ENCODE measurements around the gene ACAD9.
"Not testable (repeated sequence)": the region's sequence is repeated elsewhere in the genome, so short reads cannot be mapped to it uniquely, and the experiment has no call there.

Gene ACAD9

DNA sequence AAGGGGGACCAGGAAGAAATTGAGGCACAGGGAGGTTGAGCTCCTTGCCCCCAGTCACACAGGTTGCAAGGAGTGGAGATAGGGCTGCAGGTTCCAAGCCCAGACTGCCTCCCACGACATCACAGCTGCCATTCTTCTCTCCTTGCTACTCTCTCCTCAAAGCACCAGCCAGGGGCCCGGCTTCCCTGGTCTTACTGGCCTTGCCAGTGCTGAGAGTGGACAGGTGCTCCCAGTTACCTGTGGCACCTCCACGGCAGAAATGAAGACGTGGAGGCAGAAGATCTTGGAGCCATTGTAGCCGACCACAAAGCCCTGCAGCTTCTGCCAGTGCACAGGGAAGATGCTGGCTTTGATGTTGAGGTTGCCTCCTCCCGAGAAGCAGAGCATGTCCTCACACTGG is 17.9 kb upstream of the ACAD9 start:
- no peak for DNase-seq (ENCODE audit: low read depth in 3 of 3)

DNA sequence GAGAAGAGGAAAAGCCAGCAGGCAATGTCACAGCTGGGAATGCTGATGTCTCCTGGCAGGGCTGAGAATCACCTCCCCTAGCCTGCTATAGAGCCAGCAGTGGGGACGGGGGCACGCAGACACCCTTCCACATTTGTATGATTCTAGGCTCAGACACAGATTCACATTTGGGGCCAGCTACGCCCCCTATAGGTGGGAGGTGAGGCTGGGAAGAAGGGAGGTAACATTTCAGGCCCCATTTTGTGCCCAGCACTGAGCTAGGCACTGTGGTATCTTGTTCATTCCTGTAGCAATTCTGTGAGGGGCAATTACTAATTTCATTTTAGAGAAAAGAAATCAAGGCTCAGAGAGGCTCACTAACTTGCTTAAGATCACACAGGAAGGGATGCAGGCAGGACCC is 15.9 kb upstream of the ACAD9 start:
- no peak for DNase-seq (ENCODE audit: low read depth in 3 of 3)

DNA sequence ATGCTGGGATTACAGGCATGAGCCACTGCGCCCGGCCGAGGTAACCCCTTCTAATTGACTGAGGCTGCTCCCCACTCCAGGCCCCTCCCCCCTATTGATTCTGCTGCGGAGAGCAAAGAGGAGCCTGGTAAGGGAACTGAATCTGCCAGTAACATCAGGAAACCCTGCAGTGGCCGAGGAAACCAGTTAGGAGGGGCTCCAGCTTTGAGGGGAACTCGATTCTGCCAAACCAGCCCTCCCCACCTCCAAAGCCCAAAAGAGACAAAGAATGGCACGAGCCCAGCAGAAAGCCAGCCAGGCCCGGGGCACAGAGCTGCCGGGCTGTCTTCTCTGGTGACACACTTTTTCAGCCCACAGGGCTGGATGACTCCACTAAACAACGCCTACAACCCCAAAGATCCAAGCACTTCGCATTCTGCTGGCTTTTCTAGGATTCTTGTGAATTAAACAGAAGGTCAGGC is 15.0 kb upstream of the ACAD9 start:
- DNase-seq (ENCODE audit: low read depth in 3 of 3): no peak

DNA sequence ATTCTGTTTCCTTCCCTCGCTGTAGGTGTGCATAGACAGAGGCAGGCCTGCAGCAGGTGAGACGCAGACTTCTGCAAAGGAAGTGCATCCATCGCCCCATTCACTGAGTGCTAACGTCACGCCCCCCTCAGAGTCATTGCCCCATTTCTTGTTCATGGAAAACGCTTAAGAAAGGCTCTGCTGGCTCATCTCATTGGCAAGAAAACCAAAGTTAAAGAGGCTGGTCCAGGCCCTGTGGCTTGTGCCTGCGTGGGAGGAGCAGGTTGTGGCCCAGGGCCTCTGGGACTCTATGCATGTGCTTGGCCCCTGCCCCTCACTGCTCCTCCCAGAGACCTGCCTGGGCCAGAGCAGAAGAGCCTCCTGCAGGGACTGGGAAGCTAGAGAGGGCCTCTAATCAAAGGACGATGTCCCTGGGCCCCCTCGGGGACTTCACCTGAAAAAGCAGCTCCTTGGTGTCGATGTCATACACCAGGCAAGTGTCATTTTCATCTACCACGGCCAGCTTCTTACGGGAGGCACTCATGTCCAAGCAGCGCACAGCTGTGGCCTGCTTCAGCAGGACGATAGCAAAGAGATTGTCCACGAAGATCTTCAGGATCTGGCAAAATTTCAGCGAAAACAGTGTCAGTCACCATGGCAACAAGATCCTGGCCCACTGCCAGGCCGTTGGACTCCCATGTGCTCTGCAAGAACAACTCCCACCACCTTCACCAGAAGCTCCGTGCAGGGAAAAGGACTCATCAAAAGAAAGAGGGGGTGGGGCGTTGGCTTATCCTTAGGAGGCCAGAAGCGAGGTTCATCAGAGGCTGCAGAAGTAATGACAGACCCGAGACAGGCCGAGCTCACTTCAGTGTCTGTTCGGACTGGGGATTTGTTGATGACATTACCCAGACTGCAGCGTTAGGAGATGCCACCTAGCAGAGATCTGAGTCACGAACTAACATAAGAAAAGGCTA is 14.3 kb upstream of the ACAD9 start:
- DNase-seq (ENCODE audit: low read depth in 3 of 3): not testable (repeated sequence)

DNA sequence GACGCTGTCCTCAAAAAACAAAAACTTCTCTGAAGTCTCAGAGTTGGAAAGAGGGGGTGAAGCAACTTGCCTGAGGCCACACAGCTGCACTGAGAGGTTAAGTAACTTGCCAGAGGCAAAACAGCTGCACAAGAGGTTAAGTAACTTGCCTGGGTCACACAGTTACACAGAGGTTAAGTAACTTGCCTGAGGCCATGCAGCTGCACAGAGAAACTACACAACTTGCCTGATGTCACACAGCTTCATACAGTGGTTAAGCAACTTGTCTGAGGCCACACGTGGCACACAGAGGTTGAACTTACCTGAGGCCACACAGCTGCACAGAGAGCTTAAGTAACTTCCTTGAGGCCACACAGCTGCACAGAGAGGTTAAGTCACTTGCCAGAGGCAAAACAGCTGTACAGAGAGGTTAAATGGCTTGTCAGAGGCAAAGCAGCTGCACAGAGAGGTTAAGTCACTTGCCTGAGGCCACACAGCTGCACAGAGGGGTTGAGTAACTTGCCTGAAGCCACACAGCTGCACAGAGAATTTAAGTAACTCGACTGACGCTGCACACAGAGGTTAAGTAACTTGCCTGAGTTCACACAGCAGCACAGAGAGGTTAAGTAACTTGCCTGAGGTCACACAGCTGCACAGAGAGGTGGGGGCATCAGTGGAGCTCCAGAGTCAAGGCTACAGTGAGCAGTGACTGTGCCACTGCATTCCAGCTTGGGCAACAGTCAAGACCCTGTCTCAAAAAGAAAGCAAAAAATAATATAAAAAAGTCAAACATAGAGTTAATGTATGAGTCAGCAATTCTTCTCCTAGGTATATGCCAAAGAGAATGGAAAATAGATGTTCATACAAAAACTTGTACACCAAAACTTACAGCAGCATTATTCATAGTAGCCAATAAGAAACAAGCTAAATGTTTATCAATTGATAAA is 12.0 kb upstream of the ACAD9 start:
- no peak for DNase-seq (ENCODE audit: low read depth in 3 of 3)

DNA sequence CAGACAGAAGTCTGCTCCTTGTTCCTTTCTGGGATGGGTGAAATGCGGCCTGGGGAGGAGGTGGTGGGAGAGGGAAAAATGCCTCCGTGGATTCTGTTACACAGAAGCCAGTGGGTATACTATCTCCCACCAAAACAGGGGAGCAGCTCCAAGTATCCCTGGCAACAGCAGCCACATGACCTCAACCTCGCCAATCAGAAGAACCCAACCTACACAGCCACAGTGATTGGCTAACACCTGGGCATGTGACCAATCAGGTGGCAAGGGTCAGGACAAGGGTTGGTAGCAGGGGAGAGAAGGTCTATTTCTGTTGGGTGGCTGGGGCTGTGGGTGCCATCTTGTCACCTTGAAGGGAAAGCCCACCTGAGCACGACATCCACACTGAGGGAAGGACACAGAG is 9.1 kb upstream of the ACAD9 start:
- DNase-seq (ENCODE audit: low read depth in 3 of 3): no peak

DNA sequence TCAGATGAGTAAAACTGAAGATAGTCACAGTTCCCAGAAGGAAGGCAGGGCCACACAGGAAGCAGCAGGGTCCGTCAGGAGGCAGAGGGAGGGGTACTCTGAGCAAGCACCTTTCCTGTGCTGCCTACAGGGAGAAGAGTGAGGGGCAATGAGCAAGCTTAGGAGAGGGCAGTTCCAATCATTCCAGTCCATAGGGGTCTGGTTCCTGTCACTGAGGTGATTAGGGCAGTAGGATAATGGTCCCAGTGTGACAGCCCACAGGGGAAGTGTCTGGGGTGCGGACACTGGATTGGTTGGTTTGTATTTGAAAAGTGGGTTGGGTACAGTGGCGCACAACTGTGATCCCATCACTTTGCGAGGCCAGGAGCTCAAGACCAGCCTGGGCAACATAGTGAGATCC is 7.1 kb upstream of the ACAD9 start:
- DNase-seq (ENCODE audit: low read depth in 3 of 3): no peak

DNA sequence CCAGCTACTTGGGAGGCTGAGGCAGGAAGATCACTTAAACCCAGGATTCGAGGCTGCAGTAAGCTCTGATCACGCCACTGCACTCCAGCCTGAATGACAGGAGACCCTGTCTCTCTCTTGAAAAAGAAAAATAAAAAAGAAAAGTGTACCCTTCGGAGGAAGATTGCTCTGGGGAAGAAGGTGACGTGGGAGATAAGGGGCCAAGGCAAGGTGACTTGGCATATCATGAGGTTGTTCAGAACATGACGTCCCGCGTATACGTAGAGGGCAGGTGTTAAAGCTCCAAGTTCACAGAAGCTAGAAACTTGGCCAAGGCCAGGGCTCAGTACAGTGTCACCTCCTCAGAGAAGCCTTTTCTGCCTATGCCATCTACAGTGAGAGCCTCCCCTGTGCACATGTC is 6.7 kb upstream of the ACAD9 start:
- DNase-seq (ENCODE audit: low read depth in 3 of 3): no peak

DNA sequence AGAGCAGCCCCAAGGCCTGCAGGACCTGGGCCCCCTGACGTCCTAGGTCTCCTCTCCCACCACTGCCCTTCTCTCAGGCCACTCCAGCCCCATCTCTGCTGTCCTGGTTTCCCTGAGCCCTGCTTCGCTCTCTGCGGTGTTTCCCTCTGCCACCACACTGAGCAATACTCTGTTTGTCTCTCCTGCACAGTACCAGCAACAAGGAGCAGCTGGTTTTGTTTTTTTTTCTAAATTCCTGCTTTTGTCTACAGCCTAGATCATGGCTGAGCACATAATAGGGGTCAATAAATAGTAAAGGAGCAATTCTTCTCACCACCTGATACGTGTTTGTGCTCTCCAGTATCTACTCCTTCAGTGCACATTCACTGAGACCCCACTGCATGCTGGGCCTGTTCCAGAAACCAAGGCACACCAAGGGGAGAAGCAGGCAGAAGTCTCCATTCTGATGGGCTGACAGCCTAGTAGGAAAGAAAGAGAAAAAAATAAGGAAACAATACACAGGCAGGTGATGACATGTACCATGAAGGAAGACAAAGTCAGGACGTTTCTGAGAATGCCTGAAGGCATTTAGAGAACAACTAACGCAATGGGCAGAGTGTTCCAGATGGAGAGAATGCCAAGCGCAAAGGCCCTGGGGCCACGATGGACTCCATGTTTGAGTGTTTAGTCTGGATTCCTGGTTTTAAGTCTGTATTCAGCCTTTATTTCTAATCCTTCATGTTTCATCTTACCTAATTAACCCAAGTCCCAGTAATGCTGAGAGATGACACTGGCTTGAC is 6.0 kb upstream of the ACAD9 start:
- no peak for DNase-seq (ENCODE audit: low read depth in 3 of 3)

DNA sequence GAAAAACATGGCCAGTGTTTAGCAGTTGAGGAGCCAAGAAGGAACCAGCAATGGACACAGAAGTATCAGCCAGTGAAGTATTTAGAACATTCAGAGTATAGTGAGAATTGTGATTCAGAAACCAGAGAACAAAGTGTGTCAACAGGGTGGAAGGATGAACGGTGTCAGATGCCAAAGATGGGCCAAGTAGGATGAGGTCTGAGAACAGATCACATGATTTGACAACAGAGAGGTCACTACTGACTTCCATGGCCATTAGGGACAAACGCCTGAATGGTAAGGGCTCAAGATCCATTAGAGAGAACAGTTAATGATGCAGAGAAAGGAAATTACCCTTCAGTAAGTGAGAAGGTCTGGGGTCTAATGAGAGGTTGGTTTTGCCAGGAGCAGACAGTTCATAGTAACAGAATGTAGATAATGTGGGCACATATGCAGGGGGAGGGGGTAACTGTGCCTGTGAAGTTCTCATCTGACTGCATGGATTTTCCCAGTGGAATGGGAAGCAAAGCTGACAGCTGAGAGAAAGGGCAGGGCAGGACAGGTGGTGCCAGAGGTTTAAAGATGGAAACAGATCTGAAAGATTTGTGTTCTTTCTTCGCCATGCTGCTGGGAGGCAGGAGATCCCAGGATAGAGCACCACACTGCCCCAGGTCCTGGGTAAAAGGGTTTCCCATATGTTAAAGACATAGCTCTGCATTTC is 4.8 kb upstream of the ACAD9 start:
- no peak for DNase-seq (ENCODE audit: low read depth in 3 of 3)

DNA sequence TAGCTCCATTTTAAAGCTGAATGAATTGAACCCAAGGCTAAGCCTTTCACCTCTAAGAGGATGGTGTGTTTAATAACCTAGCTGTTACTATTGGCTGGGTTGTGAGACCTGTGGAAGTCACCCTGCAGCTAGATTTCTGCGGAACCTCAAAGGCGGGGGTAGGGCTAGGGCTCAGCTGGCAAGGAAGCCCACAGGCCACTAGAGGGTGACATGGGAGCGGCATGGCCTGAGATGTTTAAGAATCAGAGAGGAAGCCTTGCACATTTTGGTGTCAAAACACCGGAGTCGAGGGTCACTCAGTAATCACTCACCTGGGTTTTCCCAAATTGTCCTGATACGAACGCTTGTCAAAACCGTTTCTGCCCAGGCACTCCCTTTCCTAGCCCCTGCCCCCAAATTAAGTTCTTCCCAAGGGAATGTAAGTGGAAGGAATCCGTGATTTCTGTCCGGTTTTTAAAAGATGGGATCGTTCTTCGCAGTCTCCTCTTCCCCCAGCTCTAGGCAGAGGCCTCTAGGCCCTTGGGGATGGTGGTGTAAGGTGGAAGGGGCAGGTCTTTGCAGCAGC is 3.8 kb upstream of the ACAD9 start:
- DNase-seq (ENCODE audit: low read depth in 3 of 3): peak; percentile 45 to 59 (median 57)

DNA sequence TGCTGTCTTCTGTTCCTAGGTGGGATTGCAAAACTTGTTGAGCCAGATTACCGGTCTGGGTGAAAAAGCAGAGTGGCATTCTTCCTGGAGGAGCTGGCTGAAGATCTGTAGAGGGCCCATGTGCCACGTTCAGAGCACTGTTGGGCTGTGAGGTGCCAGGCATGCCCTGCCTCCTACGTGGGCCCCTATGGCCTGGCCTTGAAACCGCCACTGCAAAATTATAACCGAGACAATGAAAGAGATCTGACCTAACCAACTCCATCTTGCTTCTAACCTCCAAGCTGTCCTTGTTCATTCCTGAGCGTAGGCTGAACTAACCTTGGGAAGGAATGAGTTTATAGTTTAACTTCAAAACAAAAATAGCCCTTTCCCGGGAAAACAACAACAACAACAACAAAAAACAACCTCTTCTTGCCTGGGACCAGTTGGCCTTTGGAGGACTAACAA is 1.4 kb upstream of the ACAD9 start:
- no peak for DNase-seq (ENCODE audit: low read depth in 3 of 3)

DNA sequence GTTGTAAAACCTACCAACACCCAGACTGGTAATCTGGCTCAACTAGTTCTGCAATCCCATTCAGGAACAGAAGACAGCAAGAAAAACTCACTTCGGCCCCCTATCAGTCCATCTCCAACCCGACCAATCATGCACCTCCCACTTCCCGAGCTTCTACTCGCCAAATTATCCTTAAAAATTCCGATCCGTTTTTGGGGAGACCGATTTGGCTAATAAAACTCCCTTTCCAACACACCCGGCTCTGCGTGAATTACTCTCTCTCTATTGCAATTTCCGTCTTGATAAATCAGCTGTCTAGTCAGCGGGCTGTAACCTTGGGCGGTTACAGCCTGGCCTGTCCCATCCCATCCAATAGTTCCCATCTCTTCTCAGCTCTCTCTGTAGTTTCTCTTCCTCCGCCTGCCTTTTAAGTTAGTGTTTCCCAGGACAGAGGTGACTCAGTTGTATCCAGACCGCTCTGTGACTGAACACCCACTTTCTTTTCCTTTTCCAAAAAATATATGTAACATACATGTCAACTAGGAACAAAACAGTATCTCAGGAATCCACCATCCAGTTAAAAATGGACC is 780 bp upstream of the ACAD9 start:
- DNase-seq (ENCODE audit: low read depth in 3 of 3): peak in 1 of 3 donors; percentile 15

DNA sequence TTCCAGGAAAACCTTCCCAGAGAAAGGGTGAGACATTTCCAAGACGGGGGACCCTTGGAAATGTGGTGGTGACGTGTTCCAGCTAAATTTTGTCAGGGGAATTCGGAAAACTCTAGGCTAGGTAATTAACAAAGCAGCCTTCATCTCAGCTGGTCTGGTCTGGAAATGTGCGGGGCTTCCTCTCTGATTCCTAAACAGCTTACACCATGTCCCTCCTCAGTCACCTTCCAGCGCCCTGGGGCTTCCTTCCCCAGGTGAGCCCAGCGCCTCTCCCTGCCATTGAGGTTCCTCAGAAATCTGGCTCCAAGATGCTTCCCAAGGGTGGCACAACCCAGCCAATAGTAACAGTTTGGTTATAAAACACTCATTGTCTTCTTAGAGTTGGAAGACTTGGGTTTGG is 571 bp downstream of the ACAD9 start:
- no peak for DNase-seq (ENCODE audit: low read depth in 3 of 3)

DNA sequence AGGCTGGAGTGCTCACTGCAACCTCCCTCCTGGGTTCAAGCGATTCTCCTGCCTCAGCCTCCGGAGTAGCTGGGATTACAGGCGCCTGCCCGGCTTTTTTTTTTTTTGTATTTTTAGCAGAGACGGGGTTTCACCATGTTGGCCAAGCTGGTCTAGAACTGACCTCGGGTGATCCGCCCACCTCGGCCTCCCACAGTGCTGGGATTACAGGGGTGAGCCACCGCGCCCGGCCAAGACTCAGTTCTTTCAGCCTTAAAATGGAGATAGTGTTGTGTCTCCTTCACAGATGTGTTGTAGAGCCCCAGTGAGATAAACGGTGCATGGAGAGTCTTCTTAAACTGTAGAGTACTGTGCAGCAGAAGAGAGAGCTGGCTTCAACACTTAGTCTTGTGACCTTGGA is 1.0 kb downstream of the ACAD9 start:
- DNase-seq (ENCODE audit: low read depth in 3 of 3): not testable (repeated sequence)

DNA sequence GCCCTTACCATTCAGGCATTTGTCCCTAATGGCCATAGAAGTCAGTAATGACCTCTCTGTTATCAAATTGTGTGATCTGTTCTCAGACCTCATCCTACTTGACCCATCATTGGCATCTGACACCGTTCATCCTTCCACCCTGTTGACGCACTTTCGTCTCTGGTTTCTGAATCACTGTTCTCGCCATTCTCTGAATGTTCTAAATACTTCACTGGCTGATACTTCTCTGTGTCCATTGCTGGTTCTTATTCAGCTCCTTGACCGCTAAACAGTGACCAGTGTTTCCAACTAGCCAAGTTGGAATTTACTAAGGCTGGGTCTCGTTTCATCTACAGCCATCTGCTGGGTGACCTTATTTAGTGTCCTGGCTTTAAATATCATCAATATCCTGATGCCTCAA is 2.2 kb downstream of the ACAD9 start:
- no peak for DNase-seq (ENCODE audit: low read depth in 3 of 3)

DNA sequence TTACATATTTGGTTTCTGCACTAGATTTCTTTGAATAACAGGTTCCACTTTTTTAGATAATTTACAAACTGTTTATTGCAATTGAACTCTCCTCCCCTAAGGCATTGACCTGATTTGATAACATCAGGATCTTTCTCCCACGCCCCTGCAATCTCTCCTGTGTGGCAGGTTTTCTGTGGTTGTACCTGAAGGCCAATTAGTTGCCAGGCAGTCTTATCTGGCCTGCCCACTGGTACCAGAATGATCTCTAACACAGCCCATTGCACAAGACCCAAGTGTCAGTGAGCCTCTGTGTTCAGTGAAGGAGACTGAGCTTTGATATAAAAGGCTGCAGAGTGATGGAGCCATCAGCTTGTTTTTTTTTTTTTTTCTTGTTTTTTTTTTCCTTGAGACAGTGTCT is 3.3 kb downstream of the ACAD9 start:
- DNase-seq (ENCODE audit: low read depth in 3 of 3): no peak

DNA sequence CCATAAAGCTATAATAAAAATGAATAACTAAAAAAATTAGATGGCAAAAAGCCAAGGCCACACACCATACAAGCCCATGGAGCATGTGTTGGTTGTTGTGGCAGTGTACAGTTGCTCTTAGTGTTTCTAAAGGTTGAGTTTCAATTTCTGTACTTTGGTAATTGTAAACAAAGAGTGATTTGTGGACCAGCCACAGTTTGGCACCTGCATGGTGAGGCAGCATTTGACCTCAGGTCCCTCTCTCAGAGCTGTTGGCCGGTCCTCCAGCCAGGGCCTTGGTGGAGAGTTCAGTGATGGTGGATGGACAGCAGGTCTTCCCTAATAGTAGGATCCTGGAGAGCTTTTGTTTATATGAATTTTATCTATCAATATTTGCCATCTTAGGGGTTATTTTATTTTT is 5.6 kb downstream of the ACAD9 start:
- DNase-seq (ENCODE audit: low read depth in 3 of 3): no peak

DNA sequence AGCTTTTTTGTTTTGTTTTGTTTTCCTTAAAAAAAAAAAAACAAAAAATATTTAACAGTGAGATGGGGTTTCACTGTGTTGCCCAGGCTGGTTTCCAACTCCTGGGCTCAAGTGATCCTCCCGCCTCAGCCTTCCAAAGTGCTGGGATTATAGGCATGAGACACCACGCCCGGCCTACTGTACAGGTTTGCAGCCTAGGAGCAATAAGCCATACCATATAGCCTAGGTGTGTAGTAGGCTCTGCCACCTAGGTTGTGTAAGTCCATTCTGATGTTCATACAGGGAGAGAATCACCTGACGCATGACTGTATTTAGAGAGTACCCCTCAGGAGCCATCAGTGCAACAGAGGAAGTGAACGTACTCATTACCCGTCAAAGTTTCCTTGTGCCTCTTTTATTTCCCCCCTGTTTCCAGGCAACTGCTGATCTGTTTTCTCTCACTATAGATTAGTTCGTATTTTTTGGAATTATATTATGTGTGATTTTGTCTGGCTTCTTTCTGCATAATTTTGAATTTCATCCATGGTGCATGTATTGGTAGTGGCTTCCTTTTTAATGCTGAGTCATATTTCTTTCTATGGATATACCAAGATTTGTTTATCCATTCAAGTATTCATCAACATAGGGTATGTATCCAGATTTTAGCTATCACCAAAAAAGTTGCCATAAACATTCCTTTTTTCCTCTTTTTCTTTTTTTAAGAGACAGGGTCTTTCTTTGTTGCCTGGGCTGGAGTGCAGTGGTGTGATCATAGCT is 9.9 kb downstream of the ACAD9 start:
- DNase-seq (ENCODE audit: low read depth in 3 of 3): no peak

All from stimulated activated CD4-positive, alpha-beta T cell treated with anti-CD3 and anti-CD28 coated beads, TNF-alpha, amount 100 ng/mL, for 48 hours (primary cell).